ENCODE measurements around the gene IQUB.
"Not testable (repeated sequence)": the region's sequence is repeated elsewhere in the genome, so short reads cannot be mapped to it uniquely, and the experiment has no call there.

Gene IQUB

GRCh38 chr7:123485187-123485586, 49.2 kb downstream of the IQUB start:
- DNase-seq = no peak

- no peak for DNase-seq
These were observed 50.2 kb downstream of the IQUB start for GRCh38 chr7:123484199-123484598.

- no peak for DNase-seq
These were observed 54.3 kb downstream of the IQUB start for GRCh38 chr7:123480107-123480506.

GRCh38 chr7:123478056-123478455, 56.3 kb downstream of the IQUB start:
- not testable (repeated sequence) for DNase-seq

- DNase-seq = no peak
These were observed 61.5 kb downstream of the IQUB start for GRCh38 chr7:123472750-123473445.

GRCh38 chr7:123472327-123472726, 62.1 kb downstream of the IQUB start:
- DNase-seq = no peak

GRCh38 chr7:123468303-123468702, 66.1 kb downstream of the IQUB start:
- DNase-seq = no peak

- no peak for DNase-seq
These were observed 70.5 kb downstream of the IQUB start for GRCh38 chr7:123463890-123464289.

- DNase-seq = no peak
These were observed 73.8 kb downstream of the IQUB start for GRCh38 chr7:123460616-123461015.

- no peak for DNase-seq
These were observed 78.4 kb downstream of the IQUB start for GRCh38 chr7:123455965-123456470.

- DNase-seq = no peak
These were observed 94.3 kb downstream of the IQUB start for GRCh38 chr7:123440101-123440548.

GRCh38 chr7:123439191-123439590, 95.2 kb downstream of the IQUB start:
- no peak for DNase-seq

GRCh38 chr7:123437447-123437995, 96.9 kb downstream of the IQUB start:
- DNase-seq = no peak

- no peak for DNase-seq
These were observed 99.2 kb downstream of the IQUB start for GRCh38 chr7:123435080-123435700.

- no peak for DNase-seq
These were observed 100.7 kb downstream of the IQUB start for GRCh38 chr7:123433665-123434064.

- DNase-seq = no peak
These were observed 101.8 kb downstream of the IQUB start for GRCh38 chr7:123432601-123433000.

GRCh38 chr7:123431075-123431614, 103.2 kb downstream of the IQUB start:
- DNase-seq = no peak

GRCh38 chr7:123425246-123425645, 109.1 kb downstream of the IQUB start:
- no peak for DNase-seq

GRCh38 chr7:123424463-123424862, 109.9 kb downstream of the IQUB start:
- DNase-seq = no peak

- no peak for DNase-seq
These were observed 110.8 kb downstream of the IQUB start for GRCh38 chr7:123423622-123424021.

GRCh38 chr7:123417580-123417979, 116.8 kb downstream of the IQUB start:
- DNase-seq = no peak

- no peak for DNase-seq
These were observed 118.8 kb downstream of the IQUB start for GRCh38 chr7:123415625-123416024.

GRCh38 chr7:123410273-123410904, 124.0 kb downstream of the IQUB start:
- no peak for DNase-seq

Data from hippocampal formation (tissue), 2 donors.